GM12891 (cell line): Measurements from ENCODE around the gene NKAIN2.

Source experiments
- PAX5 ChIP-seq: IDR thresholded peaks from 2 replicates; pipeline ENCODE4 v1.6.1; 2011; ENCODE audit warnings: low read length, moderate library complexity, mild to moderate bottlenecking; ENCODE audit not compliant: insufficient read depth, severe bottlenecking
- POLR2A ChIP-seq: IDR thresholded peaks from 2 replicates; pipeline ENCODE4 v1.6.1; 2011; ENCODE audit warnings: low read depth, low read length, control low read depth
- POLR2AphosphoS5 ChIP-seq: IDR thresholded peaks from 2 replicates; pipeline ENCODE4 v1.6.1; 2011; ENCODE audit warnings: low read depth, low read length, control low read depth
- POU2F2 ChIP-seq: IDR thresholded peaks from 2 replicates; pipeline ENCODE4 v1.6.1; 2011; ENCODE audit warnings: low read depth, mild to moderate bottlenecking, control low read depth, low read length, moderate library complexity
- SPI1 ChIP-seq: IDR thresholded peaks from 2 replicates; pipeline ENCODE4 v1.6.1; 2011; ENCODE audit warnings: low read depth, low read length, control low read depth
- TAF1 ChIP-seq: IDR thresholded peaks from 2 replicates; pipeline ENCODE4 v1.6.1; 2011; ENCODE audit warnings: low read depth, low read length, control low read depth

- TF ChIP-seq TAF1 (no peak), POLR2A (no peak), POLR2AphosphoS5 (no peak), SPI1 (no peak), PAX5 (no peak), POU2F2 (no peak)
These were observed 186.7 kb downstream of the NKAIN2 start for GRCh38 chr6:123990376-123990775.
